ENCODE results near the gene FER.
A peak's percentile ranks its signal among the peaks of the same experiment; 100 is the strongest.

FER gene

DNA sequence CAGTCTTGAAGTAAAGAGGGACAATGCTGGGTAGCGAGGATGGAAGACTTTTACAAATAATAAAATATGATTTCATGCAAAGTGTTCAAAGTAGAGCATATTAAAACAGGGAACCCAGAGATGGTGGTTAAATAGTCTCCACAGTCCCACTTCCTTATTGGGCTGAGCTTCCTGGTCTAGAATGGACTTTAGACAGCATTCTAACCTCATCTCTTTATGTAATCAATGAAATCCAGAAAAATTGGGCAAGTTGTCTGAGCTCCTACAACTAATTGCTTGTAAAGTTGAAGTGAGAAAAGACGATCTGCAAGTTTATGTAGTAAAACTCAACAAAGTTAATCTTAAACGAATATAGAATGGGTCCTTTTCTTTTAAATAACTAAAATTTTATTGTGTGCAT, 333.2 kb downstream of the FER start:
- no peak overlapping the region for H3K18ac ChIP-seq (ENCODE audit: low read depth in 1 of 2, low read length in 2 of 2)
- H2AFZ ChIP-seq (ENCODE audit: low read depth, low read length), result no peak overlapping the region
- H3K23ac ChIP-seq (ENCODE audit: low read length in 2 of 2), result no peak overlapping the region
- H3K4me3 ChIP-seq (ENCODE audit: insufficient read depth in 1 of 2, low read depth in 1 of 2, low read length in 2 of 2), result no peak overlapping the region
- no peak overlapping the region for H2BK15ac ChIP-seq (ENCODE audit: low read depth, poor library complexity, severe bottlenecking)
- H4K91ac ChIP-seq (ENCODE audit: low read length), result no peak overlapping the region
- no peak overlapping the region for H3K9ac ChIP-seq (ENCODE audit: low read length)
- H4K8ac ChIP-seq (ENCODE audit: low read length), result no peak overlapping the region
- no peak overlapping the region for H3K27ac ChIP-seq (ENCODE audit: low read length, poor library complexity, severe bottlenecking)
- H3K27me3 ChIP-seq (ENCODE audit: control insufficient read depth in 1 of 2, insufficient read depth in 1 of 2, low read length in 2 of 2), result no peaks in the 10 kb centered on the region
- H3K4me2 ChIP-seq (ENCODE audit: low read length, poor library complexity, severe bottlenecking), result no peak overlapping the region
- no peaks in the 10 kb centered on the region for H3K9me3 ChIP-seq (ENCODE audit: control insufficient read depth, low read length)
- no CpG with 5 or more reads among the region's 3 CpGs for WGBS
- DNase-seq, result no peak
- no peak overlapping the region for H2BK12ac ChIP-seq (ENCODE audit: low read length in 2 of 2)
- H2BK120ac ChIP-seq (ENCODE audit: low read depth, low read length), result no peak overlapping the region
- no peaks in the 10 kb centered on the region for H3K79me1 ChIP-seq (replicated peaks; ENCODE audit: low read length, poor library complexity, severe bottlenecking)
- H3K36me3 ChIP-seq (ENCODE audit: control insufficient read depth in 1 of 2, insufficient read depth in 2 of 2, low read depth in 1 of 2, low read length in 2 of 2), result no peaks in the 10 kb centered on the region
- no peak overlapping the region for H2BK5ac ChIP-seq (ENCODE audit: low read depth, low read length, poor library complexity, severe bottlenecking)
- H2AK5ac ChIP-seq (ENCODE audit: low read length, severe bottlenecking), result no peak overlapping the region
- H3K14ac ChIP-seq (ENCODE audit: low read length in 2 of 2), result no peak overlapping the region
- H3K4ac ChIP-seq (ENCODE audit: low read depth in 1 of 2, low read length in 2 of 2), result no peak overlapping the region
- no peaks in the 10 kb centered on the region for H3K4me1 ChIP-seq (ENCODE audit: control insufficient read depth, insufficient read depth, low read depth, low read length)

DNA sequence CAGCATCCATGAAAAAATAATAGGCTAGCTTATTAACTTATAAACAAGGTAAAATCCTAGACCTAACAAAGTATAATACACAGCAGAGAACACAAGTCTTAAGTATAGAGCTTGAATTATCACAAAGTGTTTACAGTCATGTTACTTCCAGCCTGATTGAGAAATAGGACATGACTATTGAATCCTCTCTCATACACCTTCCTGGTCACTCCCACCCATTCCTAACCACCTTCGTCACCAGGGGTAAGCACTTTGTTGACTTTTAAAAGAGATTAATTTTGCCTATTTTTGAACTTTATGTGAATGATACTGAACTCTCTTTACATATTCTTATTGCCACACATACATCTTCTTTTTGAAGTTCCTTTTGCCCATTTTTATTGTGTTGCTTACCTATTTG, 336.2 kb downstream of the FER start:
- Histone ChIP-seq H4K8ac (ENCODE audit: low read length) (no peak overlapping the region), H2BK15ac (ENCODE audit: low read depth, poor library complexity, severe bottlenecking) (no peak overlapping the region), H2BK120ac (ENCODE audit: low read depth, low read length) (no peak overlapping the region), H3K9ac (ENCODE audit: low read length) (no peak overlapping the region), H3K4ac (ENCODE audit: low read depth in 1 of 2, low read length in 2 of 2) (no peak overlapping the region), H3K4me1 (ENCODE audit: control insufficient read depth, insufficient read depth, low read depth, low read length) (no peaks in the 10 kb centered on the region), H3K36me3 (ENCODE audit: control insufficient read depth in 1 of 2, insufficient read depth in 2 of 2, low read depth in 1 of 2, low read length in 2 of 2) (no peaks in the 10 kb centered on the region), H3K27me3 (ENCODE audit: control insufficient read depth in 1 of 2, insufficient read depth in 1 of 2, low read length in 2 of 2) (no peaks in the 10 kb centered on the region), H3K18ac (ENCODE audit: low read depth in 1 of 2, low read length in 2 of 2) (no peak overlapping the region), H3K14ac (ENCODE audit: low read length in 2 of 2) (no peak overlapping the region), H3K4me2 (ENCODE audit: low read length, poor library complexity, severe bottlenecking) (no peak overlapping the region), H3K4me3 (ENCODE audit: insufficient read depth in 1 of 2, low read depth in 1 of 2, low read length in 2 of 2) (no peak overlapping the region), H2AFZ (ENCODE audit: low read depth, low read length) (no peak overlapping the region), H3K23ac (ENCODE audit: low read length in 2 of 2) (no peak overlapping the region), H3K27ac (ENCODE audit: low read length, poor library complexity, severe bottlenecking) (no peak overlapping the region), H2AK5ac (ENCODE audit: low read length, severe bottlenecking) (no peak overlapping the region), H2BK5ac (ENCODE audit: low read depth, low read length, poor library complexity, severe bottlenecking) (no peak overlapping the region), H4K91ac (ENCODE audit: low read length) (no peak overlapping the region), H3K9me3 (ENCODE audit: control insufficient read depth, low read length) (no peaks in the 10 kb centered on the region), H2BK12ac (ENCODE audit: low read length in 2 of 2) (no peak overlapping the region), H3K79me1 (replicated peaks; ENCODE audit: low read length, poor library complexity, severe bottlenecking) (no peaks in the 10 kb centered on the region)
- no peak for DNase-seq
- WGBS, result 100% methylated on average over 1 of the region's 1 CpG

DNA sequence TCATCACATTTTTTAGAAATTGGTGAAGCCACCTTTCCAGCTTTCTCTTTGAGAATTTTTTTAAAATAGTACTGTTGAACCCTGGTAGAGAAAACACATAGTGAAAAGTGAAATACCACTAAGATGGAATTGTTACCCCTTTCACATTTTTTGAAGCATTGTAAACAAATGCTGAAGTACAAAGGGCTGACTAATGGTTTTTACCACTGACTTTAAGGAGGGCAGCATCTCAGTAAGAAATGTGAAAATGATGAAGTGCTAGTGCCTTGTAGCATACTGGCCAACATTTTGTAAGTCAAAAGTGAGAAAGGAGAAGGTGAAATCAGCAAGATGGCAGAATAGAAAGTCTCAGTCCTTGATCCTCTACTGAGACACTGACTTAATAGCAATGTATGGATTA, 341.5 kb downstream of the FER start:
- Histone ChIP-seq H3K23ac (ENCODE audit: low read length in 2 of 2) (no peak overlapping the region), H3K27me3 (ENCODE audit: control insufficient read depth in 1 of 2, insufficient read depth in 1 of 2, low read length in 2 of 2) (no peaks in the 10 kb centered on the region), H4K8ac (ENCODE audit: low read length) (no peak overlapping the region), H3K4me3 (ENCODE audit: insufficient read depth in 1 of 2, low read depth in 1 of 2, low read length in 2 of 2) (no peak overlapping the region), H2AFZ (ENCODE audit: low read depth, low read length) (no peak overlapping the region), H3K4me2 (ENCODE audit: low read length, poor library complexity, severe bottlenecking) (no peak overlapping the region), H3K4me1 (ENCODE audit: control insufficient read depth, insufficient read depth, low read depth, low read length) (no peaks in the 10 kb centered on the region), H2BK15ac (ENCODE audit: low read depth, poor library complexity, severe bottlenecking) (no peak overlapping the region), H2BK5ac (ENCODE audit: low read depth, low read length, poor library complexity, severe bottlenecking) (no peak overlapping the region), H3K9ac (ENCODE audit: low read length) (no peak overlapping the region), H3K79me1 (replicated peaks; ENCODE audit: low read length, poor library complexity, severe bottlenecking) (no peaks in the 10 kb centered on the region), H2AK5ac (ENCODE audit: low read length, severe bottlenecking) (no peak overlapping the region), H3K36me3 (ENCODE audit: control insufficient read depth in 1 of 2, insufficient read depth in 2 of 2, low read depth in 1 of 2, low read length in 2 of 2) (peaks cover 2 to 10% of the 10 kb centered on the region in 2 experiments), H3K27ac (ENCODE audit: low read length, poor library complexity, severe bottlenecking) (no peak overlapping the region), H2BK12ac (ENCODE audit: low read length in 2 of 2) (no peak overlapping the region), H3K14ac (ENCODE audit: low read length in 2 of 2) (no peak overlapping the region), H3K18ac (ENCODE audit: low read depth in 1 of 2, low read length in 2 of 2) (no peak overlapping the region), H3K9me3 (ENCODE audit: control insufficient read depth, low read length) (no peaks in the 10 kb centered on the region), H4K91ac (ENCODE audit: low read length) (no peak overlapping the region), H2BK120ac (ENCODE audit: low read depth, low read length) (no peak overlapping the region), H3K4ac (ENCODE audit: low read depth in 1 of 2, low read length in 2 of 2) (no peak overlapping the region)
- peak; percentile 6 for DNase-seq

DNA sequence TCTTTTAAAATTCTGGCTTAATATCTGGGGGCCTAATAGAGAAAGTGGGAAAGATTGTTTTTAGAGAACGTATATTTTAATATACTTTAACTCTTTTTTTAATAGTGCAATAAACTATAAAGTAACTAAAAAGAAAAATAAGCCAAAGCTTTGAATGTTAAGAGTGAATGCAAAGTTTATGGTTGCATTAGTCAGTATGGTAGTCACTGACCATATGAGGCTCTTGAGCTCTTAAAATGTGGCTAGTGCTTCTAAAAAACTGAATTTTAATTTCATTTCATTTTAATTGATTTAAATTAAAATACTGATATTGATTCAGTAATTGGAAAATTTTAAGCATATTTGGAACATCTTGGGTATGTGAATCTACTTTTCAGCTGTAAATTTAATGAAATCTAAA, 351.4 kb downstream of the FER start:
- no peak overlapping the region for H3K4me2 ChIP-seq (ENCODE audit: low read length, poor library complexity, severe bottlenecking)
- H3K14ac ChIP-seq (ENCODE audit: low read length in 2 of 2), result no peak overlapping the region
- H2BK120ac ChIP-seq (ENCODE audit: low read depth, low read length), result no peak overlapping the region
- peak overlapping the region; percentile 41 for H3K9ac ChIP-seq (ENCODE audit: low read length)
- H3K4ac ChIP-seq (ENCODE audit: low read depth in 1 of 2, low read length in 2 of 2), result no peak overlapping the region
- H2AFZ ChIP-seq (ENCODE audit: low read depth, low read length), result no peak overlapping the region
- no peaks in the 10 kb centered on the region for H3K36me3 ChIP-seq (ENCODE audit: control insufficient read depth in 1 of 2, insufficient read depth in 2 of 2, low read depth in 1 of 2, low read length in 2 of 2)
- no peak overlapping the region for H3K4me3 ChIP-seq (ENCODE audit: insufficient read depth in 1 of 2, low read depth in 1 of 2, low read length in 2 of 2)
- no peak overlapping the region for H3K18ac ChIP-seq (ENCODE audit: low read depth in 1 of 2, low read length in 2 of 2)
- H4K91ac ChIP-seq (ENCODE audit: low read length), result no peak overlapping the region
- no peak overlapping the region for H2BK15ac ChIP-seq (ENCODE audit: low read depth, poor library complexity, severe bottlenecking)
- no peak overlapping the region for H2BK12ac ChIP-seq (ENCODE audit: low read length in 2 of 2)
- no peak overlapping the region for H4K8ac ChIP-seq (ENCODE audit: low read length)
- no CpG with 5 or more reads among the region's 1 CpG for WGBS
- no peak overlapping the region for H3K23ac ChIP-seq (ENCODE audit: low read length in 2 of 2)
- no peak for DNase-seq
- H3K9me3 ChIP-seq (ENCODE audit: control insufficient read depth, low read length), result no peaks in the 10 kb centered on the region
- H2AK5ac ChIP-seq (ENCODE audit: low read length, severe bottlenecking), result no peak overlapping the region
- H3K27ac ChIP-seq (ENCODE audit: low read length, poor library complexity, severe bottlenecking), result no peak overlapping the region
- no peak overlapping the region for H2BK5ac ChIP-seq (ENCODE audit: low read depth, low read length, poor library complexity, severe bottlenecking)
- H3K4me1 ChIP-seq (ENCODE audit: control insufficient read depth, insufficient read depth, low read depth, low read length), result no peaks in the 10 kb centered on the region
- H3K79me1 ChIP-seq (replicated peaks; ENCODE audit: low read length, poor library complexity, severe bottlenecking), result no peaks in the 10 kb centered on the region
- H3K27me3 ChIP-seq (ENCODE audit: control insufficient read depth in 1 of 2, insufficient read depth in 1 of 2, low read length in 2 of 2), result no peaks in the 10 kb centered on the region

Measured in mesenchymal stem cell (in vitro differentiated cells and primary cell).